ENCODE results near the gene APC2.

The APC2 gene

DNA sequence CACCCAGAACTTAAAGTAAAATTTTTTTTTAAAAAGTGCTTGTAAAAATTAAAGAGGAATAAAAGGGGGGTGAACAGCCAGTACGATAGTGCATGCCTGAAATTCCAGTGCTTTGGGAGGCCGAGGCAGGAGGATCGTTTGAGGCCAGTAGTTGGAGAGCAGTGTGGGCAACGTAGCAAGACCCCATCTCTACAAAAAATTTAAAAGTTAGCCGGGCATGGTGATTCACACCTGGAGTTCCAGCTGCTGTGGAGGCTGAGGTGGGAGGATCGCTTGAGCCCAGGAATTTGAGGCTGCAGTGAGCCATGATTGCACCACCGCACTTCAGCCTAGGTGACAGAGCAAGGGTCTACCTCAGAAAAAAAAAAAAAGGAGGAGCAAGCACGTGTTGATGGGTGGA is 55.1 kb downstream of the APC2 start:
- no peak overlapping the region for H3K27ac ChIP-seq (ENCODE audit: low read length)
- no peaks in the 10 kb centered on the region for H3K9me3 ChIP-seq (ENCODE audit: control insufficient read depth, low read depth, low read length)
- H3K36me3 ChIP-seq (ENCODE audit: control insufficient read depth, low read depth, low read length) = no peaks in the 10 kb centered on the region
- H3K4me1 ChIP-seq (ENCODE audit: control insufficient read depth, low read depth, low read length) = no peaks in the 10 kb centered on the region
- peaks cover 37% of the 10 kb centered on the region for H3K27me3 ChIP-seq (ENCODE audit: control insufficient read depth, insufficient read depth, low read length)
- no peak overlapping the region for H3K9ac ChIP-seq (ENCODE audit: low read length)
- H3K4me3 ChIP-seq (ENCODE audit: low read length) = no peak overlapping the region

- Histone ChIP-seq H3K27ac (ENCODE audit: low read length) (no peak overlapping the region), H3K27me3 (ENCODE audit: control insufficient read depth, insufficient read depth, low read length) (peaks cover 49% of the 10 kb centered on the region), H3K4me3 (ENCODE audit: low read length) (no peak overlapping the region), H3K4me1 (ENCODE audit: control insufficient read depth, low read depth, low read length) (no peaks in the 10 kb centered on the region), H3K36me3 (ENCODE audit: control insufficient read depth, low read depth, low read length) (no peaks in the 10 kb centered on the region), H3K9ac (ENCODE audit: low read length) (no peak overlapping the region), H3K9me3 (ENCODE audit: control insufficient read depth, low read depth, low read length) (no peaks in the 10 kb centered on the region)
Observed at GRCh38 chr19:1505991-1506881, 56.3 kb downstream of the APC2 start.

DNA sequence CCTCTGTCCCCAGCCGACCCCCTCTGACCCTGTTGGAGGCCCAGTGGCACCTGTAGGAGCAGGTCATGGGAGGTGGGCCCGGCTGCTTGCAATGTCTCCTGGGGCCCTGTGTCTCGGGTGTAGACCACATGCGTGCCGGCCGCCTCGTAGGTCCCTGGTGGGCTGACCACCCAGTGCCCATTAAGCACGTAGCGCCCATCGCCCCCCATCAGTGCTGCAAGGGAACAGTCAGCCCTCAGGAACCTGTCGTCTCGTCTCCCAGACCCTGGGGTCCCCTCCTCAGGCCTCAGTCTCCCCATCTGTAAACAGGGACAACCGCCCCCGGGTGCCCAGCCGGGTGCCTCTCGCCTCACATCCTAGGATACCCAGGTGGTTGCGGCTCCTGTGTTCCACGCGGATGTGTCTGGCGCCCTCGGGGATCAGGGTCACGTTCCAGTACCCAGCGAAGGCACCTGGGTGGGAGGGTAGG is 57.3 kb downstream of the APC2 start:
- H3K4me3 ChIP-seq (ENCODE audit: low read length) = peak overlapping the region; percentile 70
- no peaks in the 10 kb centered on the region for H3K4me1 ChIP-seq (ENCODE audit: control insufficient read depth, low read depth, low read length)
- H3K27me3 ChIP-seq (ENCODE audit: control insufficient read depth, insufficient read depth, low read length) = peaks cover 59% of the 10 kb centered on the region
- H3K36me3 ChIP-seq (ENCODE audit: control insufficient read depth, low read depth, low read length) = no peaks in the 10 kb centered on the region
- no peak overlapping the region for H3K27ac ChIP-seq (ENCODE audit: low read length)
- no peak overlapping the region for H3K9ac ChIP-seq (ENCODE audit: low read length)
- H3K9me3 ChIP-seq (ENCODE audit: control insufficient read depth, low read depth, low read length) = no peaks in the 10 kb centered on the region

DNA sequence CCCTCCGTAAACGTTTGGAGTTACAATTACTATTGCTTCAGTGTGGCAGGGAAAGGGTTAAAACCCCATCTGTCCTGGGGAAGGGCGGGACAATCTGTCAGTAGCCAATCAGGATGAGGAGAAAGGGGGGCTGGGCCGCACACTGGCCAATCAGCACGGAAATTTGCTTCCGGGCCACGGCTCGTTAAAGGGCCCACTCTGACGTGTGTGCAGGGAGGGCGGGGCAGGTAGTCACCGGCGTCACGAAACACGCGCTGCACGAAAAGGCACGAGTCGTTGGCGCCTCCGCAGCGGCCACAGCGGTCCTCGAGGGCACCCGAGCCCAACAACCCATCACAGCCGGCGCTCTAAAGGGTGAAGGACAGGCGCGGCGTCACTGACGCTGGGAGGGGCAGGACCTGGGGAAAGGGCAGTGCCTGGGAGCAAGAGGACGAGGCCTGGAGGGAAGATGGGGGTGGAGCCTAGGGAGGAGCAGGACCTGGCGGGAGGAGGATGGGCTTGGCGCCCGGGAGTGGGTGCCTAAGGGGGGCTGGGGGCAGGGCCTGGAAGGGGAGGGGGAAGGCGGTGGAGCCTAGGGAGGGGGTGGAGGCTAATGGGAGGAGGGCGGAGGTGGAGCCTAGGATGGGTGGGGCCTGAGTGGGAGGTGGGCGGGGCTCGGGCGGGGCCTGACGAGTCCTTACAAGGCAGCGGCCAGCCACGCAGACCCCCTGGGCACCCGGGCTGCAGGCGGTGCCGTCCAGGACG is 58.0 kb downstream of the APC2 start:
- H3K9ac ChIP-seq (ENCODE audit: low read length) = no peak overlapping the region
- H3K4me1 ChIP-seq (ENCODE audit: control insufficient read depth, low read depth, low read length) = no peaks in the 10 kb centered on the region
- H3K27me3 ChIP-seq (ENCODE audit: control insufficient read depth, insufficient read depth, low read length) = peaks cover 61% of the 10 kb centered on the region
- H3K36me3 ChIP-seq (ENCODE audit: control insufficient read depth, low read depth, low read length) = no peaks in the 10 kb centered on the region
- no peaks in the 10 kb centered on the region for H3K9me3 ChIP-seq (ENCODE audit: control insufficient read depth, low read depth, low read length)
- peak overlapping the region; percentile 70 for H3K4me3 ChIP-seq (ENCODE audit: low read length)
- H3K27ac ChIP-seq (ENCODE audit: low read length) = no peak overlapping the region

DNA sequence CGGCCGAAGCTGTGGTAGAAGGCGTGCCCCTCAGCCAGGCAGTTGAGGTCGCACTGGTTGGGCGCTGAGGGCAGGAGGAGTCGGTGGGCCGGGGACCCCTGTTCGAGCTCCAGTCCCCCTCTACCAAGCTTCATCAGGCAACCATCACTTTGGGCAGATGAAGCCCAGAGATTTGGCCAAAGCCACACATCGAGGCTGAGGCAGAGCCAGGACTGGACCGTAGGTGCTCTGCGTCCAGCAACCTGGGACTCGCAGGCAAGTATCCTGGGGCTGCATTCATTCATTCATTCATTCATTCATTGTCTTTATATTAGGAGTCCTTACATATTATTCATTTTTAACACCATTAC is 58.6 kb downstream of the APC2 start:
- Histone ChIP-seq H3K4me1 (ENCODE audit: control insufficient read depth, low read depth, low read length) (no peaks in the 10 kb centered on the region), H3K27ac (ENCODE audit: low read length) (no peak overlapping the region), H3K36me3 (ENCODE audit: control insufficient read depth, low read depth, low read length) (no peaks in the 10 kb centered on the region), H3K9me3 (ENCODE audit: control insufficient read depth, low read depth, low read length) (no peaks in the 10 kb centered on the region), H3K9ac (ENCODE audit: low read length) (no peak overlapping the region), H3K4me3 (ENCODE audit: low read length) (peak overlapping the region; percentile 46), H3K27me3 (ENCODE audit: control insufficient read depth, insufficient read depth, low read length) (peaks cover 59% of the 10 kb centered on the region)

- H3K9ac ChIP-seq (ENCODE audit: low read length) = no peak overlapping the region
- no peaks in the 10 kb centered on the region for H3K4me1 ChIP-seq (ENCODE audit: control insufficient read depth, low read depth, low read length)
- H3K4me3 ChIP-seq (ENCODE audit: low read length) = no peak overlapping the region
- no peaks in the 10 kb centered on the region for H3K9me3 ChIP-seq (ENCODE audit: control insufficient read depth, low read depth, low read length)
- H3K27me3 ChIP-seq (ENCODE audit: control insufficient read depth, insufficient read depth, low read length) = peaks cover 59% of the 10 kb centered on the region
- H3K27ac ChIP-seq (ENCODE audit: low read length) = no peak overlapping the region
- no peaks in the 10 kb centered on the region for H3K36me3 ChIP-seq (ENCODE audit: control insufficient read depth, low read depth, low read length)
Observed at GRCh38 chr19:1509602-1510441, 59.9 kb downstream of the APC2 start.

GRCh38 chr19:1510442-1510806 is 60.5 kb downstream of the APC2 start:
- peaks cover 59% of the 10 kb centered on the region for H3K27me3 ChIP-seq (ENCODE audit: control insufficient read depth, insufficient read depth, low read length)
- no peak overlapping the region for H3K9ac ChIP-seq (ENCODE audit: low read length)
- H3K27ac ChIP-seq (ENCODE audit: low read length) = no peak overlapping the region
- no peaks in the 10 kb centered on the region for H3K9me3 ChIP-seq (ENCODE audit: control insufficient read depth, low read depth, low read length)
- H3K4me1 ChIP-seq (ENCODE audit: control insufficient read depth, low read depth, low read length) = no peaks in the 10 kb centered on the region
- no peak overlapping the region for H3K4me3 ChIP-seq (ENCODE audit: low read length)
- no peaks in the 10 kb centered on the region for H3K36me3 ChIP-seq (ENCODE audit: control insufficient read depth, low read depth, low read length)

- Histone ChIP-seq H3K4me3 (ENCODE audit: low read length) (no peak overlapping the region), H3K27me3 (ENCODE audit: control insufficient read depth, insufficient read depth, low read length) (peaks cover 58% of the 10 kb centered on the region), H3K36me3 (ENCODE audit: control insufficient read depth, low read depth, low read length) (no peaks in the 10 kb centered on the region), H3K9me3 (ENCODE audit: control insufficient read depth, low read depth, low read length) (no peaks in the 10 kb centered on the region), H3K4me1 (ENCODE audit: control insufficient read depth, low read depth, low read length) (no peaks in the 10 kb centered on the region), H3K27ac (ENCODE audit: low read length) (no peak overlapping the region), H3K9ac (ENCODE audit: low read length) (no peak overlapping the region)
Observed at GRCh38 chr19:1510807-1511206, 60.9 kb downstream of the APC2 start.

GRCh38 chr19:1511318-1512317 is 61.7 kb downstream of the APC2 start:
- Histone ChIP-seq H3K27ac (ENCODE audit: low read length) (no peak overlapping the region), H3K9ac (ENCODE audit: low read length) (no peak overlapping the region), H3K36me3 (ENCODE audit: control insufficient read depth, low read depth, low read length) (no peaks in the 10 kb centered on the region), H3K4me3 (ENCODE audit: low read length) (no peak overlapping the region), H3K9me3 (ENCODE audit: control insufficient read depth, low read depth, low read length) (no peaks in the 10 kb centered on the region), H3K27me3 (ENCODE audit: control insufficient read depth, insufficient read depth, low read length) (peaks cover 58% of the 10 kb centered on the region), H3K4me1 (ENCODE audit: control insufficient read depth, low read depth, low read length) (no peaks in the 10 kb centered on the region)

DNA sequence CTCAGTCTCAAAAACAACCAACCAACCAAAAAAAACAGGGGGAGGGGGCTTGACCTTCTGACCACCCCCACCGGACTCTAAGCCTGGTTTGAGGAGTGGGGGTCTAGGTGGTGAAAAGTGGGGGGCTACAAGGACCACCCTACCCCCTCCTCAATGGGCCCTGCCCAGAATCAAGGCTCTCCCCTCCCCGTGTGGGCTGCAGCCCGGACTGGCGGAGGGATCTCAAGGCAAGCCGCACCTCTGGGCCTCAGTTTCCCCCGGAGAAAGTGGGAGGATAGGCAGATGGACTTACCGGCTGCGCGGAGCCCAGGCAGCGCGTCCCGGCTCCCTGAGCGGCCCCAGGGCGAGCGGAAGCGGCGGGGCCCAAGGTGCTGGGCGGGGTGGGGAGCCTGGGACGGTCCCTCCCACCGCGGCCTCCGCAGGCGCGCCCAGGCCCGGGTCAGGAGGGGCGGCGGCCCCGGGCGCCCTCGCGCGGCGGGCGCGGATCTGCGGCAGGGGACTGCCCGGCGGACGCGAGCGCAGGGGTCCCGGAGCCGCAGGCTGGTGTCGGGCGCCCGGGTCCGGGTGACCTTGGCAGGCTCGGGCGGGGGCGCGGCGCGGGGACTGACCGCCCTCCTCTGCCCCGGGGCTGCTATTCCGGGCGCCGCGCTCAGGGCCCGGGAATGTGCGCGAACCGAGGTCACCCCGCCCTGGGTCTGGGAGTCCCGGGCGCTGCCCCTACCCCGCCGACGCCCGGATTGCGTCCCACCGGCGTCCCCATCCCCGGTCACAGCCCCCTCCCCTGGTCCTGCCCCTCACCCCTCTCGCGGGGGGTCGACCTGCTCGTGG is 63.0 kb downstream of the APC2 start, which contains the start of gene ADAMTSL5:
ADAMTSL5 (minus strand) TSS at position 349 of the 828 bp plus-strand sequence. CDS start 2,076 bp downstream, outside the sequence.
- Histone ChIP-seq H3K4me3 (ENCODE audit: low read length) (no peak within 1 kb of the TSS), H3K36me3 (ENCODE audit: control insufficient read depth, low read depth, low read length) (no peaks in the 10 kb centered on the region), H3K4me1 (ENCODE audit: control insufficient read depth, low read depth, low read length) (no peaks in the 10 kb centered on the region), H3K9me3 (ENCODE audit: control insufficient read depth, low read depth, low read length) (no peaks in the 10 kb centered on the region), H3K27ac (ENCODE audit: low read length) (no peak within 1 kb of the TSS), H3K27me3 (ENCODE audit: control insufficient read depth, insufficient read depth, low read length) (peaks cover 58% of the 10 kb centered on the region), H3K9ac (ENCODE audit: low read length) (no peak within 1 kb of the TSS)
